CD4-positive, alpha-beta T cell treated with Interleukin-12 subunit alpha and Interleukin-12 subunit beta, for 1 hour (primary cell): ENCODE data around the gene NFYC.

Experiments
- DNase-seq: peaks from one replicate; pipeline ENCODE4 v3.0.0-alpha.2; 2020

NFYC gene

DNA sequence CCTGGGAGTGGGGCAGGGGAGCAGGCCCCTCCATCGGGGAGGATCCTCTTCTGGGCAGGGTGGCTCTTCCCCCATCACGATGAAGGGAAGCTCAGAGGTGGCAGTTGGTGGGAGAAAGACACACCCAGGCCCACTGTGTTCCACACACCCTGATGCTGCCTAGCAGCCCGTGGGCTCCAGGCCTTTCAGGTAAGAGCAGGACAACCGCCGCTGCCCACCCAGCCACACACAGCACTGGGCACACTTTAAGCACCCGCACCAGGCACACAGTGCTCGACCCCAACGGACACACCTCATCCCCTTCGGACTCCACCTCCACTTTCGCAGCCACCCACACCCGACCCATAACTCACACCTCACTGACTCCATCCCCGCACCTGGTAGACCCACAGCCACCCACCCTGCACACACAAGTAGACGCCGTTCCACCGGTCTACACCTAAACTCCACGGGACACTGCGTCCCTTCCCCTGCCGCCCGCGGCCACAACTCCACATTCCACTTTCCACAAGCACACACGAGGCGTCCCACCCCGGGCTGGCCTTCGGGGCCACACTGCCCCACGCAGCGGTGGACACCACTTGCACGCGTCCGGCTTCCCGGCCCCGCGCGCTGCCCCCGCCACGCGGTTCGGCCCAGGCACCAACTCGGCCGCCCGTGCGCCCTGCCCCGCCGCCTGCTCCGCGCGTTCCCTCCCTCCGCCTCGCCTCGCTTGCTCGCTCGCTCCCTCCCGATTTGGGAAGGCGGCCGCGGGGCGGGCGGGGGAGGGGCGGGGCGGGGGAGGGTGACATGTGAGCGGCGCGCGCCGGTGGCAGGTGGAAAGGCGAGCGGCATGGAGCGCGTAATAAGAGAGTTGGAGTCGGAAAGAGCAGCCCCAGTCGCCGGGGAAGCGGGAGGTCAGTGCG is 91.7 kb downstream of the NFYC start, which contains the start of gene KCNQ4:
TSS of gene KCNQ4 (plus strand) at position 787 of the 905 bp plus-strand sequence. CDS start 307 bp downstream, outside the sequence.
- no peak for DNase-seq

DNA sequence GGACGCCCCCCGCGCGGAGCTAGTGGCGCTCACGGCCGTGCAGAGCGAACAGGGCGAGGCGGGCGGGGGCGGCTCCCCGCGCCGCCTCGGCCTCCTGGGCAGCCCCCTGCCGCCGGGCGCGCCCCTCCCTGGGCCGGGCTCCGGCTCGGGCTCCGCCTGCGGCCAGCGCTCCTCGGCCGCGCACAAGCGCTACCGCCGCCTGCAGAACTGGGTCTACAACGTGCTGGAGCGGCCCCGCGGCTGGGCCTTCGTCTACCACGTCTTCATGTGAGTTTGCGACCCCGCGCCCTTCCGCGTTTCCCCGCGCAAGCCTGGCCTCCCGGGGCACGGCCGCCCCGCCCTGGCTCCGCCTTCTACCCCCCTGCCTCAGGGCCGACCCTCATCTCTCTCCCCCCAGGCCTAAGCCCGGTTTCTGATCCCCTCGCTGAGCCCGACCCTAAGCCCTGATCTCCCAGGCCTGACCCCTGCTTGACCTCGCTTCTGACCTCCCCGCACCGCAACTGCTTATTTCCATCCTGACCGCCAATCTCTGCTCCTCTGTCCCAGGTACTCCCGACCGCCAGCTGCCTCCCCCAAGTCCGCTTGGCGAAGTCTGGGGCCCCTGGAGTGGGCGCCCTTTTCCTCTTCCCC is 92.8 kb downstream of the NFYC start:
- no peak for DNase-seq

DNA sequence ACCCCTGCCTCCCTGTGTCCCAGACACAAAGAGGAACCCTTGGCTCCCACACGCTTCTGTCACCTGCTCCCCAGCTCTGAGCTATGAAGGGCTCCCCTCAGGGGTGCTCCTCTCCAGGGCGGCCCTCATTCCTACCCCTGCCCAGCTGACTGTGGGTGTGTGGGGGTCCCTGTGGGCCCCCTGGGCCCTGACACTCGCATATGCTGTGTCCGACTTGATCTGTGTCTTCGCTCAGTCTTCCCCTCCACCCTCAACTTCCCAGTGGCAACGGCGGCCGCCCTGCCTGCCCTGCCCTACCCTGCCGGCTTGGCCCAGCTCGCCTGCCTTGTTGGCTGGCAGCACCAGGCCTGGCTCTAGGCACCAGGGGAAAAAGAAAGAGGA is 93.3 kb downstream of the NFYC start:
- no peak for DNase-seq

DNA sequence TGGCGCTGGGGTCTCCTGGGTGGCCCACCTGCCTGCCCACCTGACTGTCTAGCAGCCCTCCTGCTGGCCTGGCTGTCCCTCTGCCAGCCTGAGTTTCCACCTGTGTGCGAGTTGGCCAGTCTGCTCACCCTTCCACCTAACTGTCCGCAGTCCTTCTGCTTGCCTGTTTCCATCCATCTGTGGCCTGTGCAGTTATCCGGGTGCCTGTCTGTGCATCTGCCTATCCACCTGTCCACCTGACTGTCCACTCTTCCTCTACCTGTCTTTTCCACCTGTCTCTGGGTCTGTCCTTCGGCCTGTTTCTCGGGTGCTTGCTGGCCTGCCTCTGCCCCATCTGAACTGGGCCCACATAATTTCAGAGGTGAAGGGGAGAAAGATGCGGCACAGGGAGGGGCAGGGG is 93.9 kb downstream of the NFYC start:
- no peak for DNase-seq

DNA sequence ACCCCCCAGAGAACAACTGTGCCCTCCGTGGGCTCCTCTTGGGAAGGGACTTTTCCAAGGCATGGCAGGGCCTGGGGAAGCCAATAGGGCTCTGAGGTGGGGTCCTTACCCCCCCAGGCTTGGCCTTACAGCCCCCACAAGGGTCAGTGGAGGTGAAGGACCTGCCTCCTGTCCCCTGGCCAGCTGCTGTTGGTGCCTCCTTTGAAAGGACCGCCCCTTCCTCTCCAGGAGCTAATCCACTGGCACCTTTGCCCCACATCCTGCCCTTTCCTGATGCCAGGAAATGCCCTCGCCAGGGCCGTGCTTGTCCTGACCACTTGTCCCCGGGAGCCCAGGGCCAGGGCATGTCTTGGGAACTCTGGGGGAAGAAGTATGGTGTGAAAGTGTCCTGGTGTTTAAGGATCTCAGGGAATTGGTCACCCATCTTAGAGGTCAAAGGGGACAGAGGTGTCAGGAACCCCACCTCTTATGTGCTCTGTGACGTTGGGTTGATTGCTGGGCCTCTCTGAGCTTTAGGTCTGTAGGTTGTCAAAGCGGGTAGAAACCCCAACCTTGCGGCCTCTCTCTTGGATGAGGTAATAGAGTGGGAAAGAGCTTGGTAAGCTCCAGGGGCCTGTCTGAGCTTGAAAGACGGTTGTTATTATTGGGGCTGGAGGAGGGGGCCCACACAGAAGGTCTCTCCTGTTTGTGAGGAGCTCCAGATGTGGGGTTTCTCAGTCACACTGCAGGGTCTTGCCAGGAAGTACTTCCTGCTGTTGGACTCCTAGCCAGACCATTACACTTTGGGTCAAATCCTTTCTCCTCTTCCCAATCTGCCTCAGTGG is 94.9 kb downstream of the NFYC start:
- DNase-seq: no peak

DNA sequence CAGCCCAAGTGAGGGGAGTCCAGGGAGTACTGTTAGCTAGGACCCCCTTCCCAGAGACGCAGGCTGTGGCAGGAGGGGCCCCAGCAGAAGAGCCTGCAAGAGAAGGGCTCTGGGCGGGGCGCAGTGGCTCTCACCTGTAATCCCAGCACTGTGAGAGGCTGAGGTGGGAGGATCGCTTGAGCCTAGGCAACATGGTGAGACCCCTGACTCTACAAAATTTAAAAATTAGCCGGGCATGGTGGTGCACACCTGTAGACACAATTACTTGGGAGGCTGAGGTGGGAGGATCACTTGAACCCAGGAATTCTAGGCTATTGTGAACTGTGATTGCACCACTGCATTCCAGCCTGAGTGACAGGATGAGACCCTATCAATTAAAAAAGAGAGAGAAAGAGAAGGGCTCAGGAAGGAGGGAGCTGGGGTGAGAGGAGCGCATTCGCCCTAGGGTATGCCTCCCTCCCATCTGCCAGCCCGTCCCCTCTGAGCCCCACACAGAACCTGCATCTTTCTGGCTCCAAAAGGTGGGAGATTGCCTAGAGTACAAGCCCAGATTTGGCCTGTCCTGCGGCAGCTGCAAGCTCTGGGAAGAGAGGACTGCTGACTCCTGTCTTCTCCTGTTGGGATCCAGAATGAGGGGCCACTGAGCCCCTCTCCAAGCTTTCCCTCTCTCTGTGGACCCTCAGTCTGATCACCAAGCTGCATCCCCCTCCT is 95.6 kb downstream of the NFYC start:
- no peak for DNase-seq

DNA sequence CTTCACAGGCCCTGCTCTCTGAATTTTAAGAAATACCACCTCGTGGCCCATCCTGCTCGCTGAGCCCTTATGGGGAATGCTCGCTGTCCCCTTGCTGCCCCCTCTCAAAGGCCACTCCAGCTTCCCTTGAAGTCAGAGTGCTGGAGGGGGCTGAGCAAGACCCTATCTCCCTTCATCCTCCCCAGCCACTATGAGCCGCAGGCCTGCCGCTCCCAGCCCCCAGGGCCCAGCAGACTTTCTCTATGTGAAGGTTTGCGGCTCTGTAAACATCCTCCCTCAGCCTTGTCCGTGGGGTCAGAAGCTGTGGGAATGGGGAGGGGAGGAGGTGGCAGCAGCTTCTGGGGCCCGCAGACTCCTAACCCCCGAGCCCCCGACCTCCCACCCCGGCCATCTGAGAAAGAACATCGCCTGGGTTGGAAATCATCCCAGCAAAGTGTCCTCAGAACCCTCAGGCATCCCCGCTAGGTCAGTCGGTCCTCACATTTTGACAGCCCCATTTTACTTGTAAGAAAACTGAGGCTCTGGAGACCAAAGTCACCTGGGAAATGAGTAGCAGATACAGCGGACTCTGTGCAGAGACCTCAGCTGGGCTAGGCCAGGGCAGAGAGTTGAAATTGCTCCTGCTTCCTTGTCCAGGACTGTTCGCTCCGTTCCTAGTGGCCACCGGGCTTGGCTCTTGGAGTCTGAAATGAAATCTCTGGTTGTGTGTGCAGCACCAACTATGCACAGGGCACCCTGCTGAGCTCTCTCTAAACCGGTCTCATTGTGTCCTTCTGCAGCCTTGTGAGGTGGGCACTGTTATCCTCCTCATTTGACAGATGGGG is 96.4 kb downstream of the NFYC start:
- no peak for DNase-seq

DNA sequence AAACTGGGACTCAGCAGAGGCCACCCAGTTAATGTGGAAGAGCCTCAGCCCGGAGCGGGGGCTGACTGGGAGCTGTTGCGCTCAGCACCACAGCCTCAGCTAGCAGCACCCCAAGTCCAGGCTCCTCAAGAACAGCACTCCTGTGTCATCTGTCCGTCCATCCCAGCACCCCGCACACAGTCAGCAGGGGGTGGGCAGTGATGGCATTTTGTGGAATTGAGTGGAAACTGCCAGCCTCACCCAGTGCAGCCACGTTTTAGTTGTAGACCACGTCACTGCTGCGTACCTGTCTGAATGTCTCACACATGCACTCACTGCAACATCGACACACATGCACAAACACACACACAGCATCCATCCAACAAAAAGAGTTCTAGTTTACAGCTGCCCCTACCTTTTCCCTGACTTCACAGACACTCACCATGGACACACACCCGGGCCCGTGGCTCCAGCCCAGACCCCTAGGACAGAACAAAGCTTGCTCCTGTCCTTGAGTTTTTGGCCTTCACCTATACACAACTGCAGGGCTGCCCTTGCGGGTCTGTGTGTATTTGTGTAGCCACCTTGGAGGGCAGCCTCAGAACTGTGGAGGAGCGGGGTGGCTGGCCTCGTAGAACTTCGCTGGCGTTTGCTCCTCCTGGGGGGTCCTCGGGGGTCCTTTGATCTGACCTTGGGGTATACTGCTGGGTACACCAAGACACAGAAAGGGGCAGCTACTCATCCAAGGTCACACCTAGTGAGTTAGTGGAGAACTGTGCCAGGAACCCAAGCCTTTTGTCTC is 97.2 kb downstream of the NFYC start:
- no peak for DNase-seq

DNA sequence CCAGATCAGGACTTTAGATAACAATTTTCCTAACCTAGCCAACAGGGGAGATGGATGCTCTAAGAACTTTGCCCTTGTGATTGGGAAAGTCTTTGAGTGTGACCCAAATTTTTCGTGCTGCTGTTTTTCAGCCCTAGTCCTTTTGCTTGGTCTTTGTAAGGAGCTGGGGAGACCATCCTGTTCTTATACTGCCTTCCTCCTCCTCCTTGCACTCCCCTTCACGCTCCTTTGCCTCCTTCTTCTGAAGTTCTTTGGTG is 97.8 kb downstream of the NFYC start:
- no peak for DNase-seq

DNA sequence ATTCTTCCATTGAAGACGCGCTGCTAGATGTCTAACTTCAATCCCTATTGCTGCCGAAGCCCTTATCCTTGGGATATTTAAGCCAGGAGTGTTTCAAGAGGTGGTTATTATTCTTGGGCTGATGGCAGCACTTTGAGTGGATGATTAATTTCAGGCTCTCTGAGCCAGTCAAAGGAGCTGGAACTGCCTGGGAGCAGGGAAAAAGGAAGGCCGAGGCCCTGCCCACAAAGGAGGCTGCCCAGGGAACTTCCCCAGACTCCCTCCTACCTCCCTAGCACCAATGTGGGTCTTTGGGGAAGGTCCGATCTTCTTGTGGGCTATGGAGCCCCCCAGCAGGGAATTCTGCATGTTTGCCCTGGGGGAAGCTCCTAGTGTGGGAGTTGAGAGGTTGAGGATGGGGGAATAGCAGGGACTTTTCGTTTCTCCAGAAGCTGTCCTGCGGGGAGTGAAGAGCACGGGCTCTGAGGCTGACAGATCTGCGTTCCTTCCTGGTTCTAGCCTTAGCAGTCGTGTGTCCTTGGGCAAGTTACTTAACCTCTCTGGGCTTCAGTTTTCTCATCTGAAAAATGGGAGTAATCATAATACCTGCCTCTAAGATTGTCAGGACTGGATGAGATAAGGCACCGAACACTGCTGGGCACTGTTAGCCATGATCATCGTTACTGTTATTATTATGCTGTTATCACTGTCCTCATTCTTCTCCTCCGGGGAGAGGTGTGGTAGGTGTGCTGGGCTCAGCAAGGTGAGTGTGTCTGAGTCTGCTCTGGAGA is 98.3 kb downstream of the NFYC start:
- DNase-seq: no peak

DNA sequence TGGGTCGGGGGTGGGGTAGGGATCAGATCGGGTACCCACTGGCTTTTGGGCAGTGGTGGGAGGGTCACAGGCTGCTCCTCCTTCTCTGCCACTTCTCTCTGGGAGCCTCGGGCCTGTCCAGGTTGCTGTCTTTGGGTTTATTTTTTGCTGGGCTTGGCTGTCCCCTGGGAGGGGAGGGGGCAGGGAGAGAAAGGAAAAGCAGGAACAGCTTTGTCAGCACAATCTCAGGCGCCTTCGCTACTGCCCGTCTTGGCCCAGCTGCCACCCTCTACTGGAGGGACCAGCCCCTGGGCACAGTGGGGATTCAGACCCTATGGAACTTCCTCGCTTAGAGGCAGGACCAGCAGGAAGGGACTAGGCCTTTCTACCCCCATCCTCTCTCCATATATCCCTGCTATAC is 100.5 kb downstream of the NFYC start:
- DNase-seq: no peak

DNA sequence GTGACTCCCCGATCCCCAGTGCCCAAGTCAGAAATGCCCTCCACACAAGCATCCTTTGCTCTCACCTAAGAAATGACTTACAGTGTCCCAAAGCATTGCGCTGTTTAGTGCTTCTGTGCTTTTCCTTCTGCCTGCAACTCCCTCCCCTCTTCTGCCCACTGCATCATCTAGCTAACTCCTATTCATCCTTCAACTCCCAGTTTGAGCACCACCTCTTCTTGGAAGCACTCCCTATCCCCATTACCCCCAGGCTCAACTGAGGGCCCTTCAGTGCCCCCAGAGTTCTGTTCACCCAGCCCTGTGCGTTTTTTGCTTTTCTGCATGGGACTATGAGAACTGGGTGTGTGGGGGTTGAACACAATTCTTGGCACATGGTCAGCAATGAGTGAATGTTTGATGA is 102.1 kb downstream of the NFYC start:
- DNase-seq: no peak

DNA sequence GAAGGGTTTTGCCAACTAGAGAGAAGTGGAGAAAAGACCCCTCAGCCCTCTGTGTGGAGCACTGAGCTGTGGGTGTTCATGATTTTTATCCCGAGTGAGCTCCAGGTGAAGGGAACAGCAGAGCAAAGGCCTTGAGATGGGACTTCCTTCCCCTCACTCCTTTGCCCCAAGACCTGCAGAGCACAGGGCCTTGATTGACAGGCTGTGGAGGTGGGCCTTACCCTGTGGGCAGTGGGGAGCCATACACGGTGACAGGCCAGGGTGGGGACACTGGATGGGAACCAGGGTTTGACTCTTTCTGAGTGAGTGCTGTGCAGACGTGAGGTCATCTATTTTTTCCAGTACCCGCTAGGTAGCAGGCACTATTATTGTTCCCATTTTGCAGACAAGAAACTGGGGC is 102.5 kb downstream of the NFYC start:
- no peak for DNase-seq

DNA sequence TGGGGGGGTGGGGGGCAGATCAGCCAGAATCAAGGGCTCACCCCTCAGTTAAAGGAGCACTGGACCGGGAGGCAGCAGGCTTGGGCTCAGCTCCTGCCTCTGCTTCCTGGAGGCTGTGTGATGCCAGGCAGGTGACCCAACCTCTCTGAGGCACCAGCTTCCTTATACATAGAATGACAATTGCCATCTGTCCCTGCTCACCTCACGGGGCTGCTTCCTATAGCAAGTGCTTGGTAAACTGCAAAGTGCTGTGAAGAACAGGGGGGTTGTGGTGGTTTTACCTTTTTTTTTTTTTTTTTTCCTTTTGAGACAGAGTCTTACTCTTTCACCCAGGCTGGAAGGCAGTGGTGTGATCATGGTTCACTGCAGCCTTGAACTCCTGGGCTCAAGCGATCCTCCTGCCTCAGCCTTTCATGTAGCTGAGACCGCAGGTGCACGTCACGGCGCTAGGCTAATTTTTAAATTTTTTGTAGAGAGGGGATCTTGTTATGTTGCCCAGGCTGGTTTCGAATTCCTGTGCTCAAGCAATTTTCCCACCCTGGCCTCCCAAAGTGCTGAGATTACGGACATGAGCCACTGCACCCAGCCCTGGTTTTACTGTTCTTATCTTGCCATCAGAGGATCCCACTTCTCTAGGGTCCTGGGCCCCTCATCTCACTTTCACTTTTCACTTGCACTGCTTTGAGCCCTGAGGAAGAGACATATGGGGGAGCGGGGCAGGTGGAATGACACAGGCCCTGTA is 103.6 kb downstream of the NFYC start:
- no peak for DNase-seq

DNA sequence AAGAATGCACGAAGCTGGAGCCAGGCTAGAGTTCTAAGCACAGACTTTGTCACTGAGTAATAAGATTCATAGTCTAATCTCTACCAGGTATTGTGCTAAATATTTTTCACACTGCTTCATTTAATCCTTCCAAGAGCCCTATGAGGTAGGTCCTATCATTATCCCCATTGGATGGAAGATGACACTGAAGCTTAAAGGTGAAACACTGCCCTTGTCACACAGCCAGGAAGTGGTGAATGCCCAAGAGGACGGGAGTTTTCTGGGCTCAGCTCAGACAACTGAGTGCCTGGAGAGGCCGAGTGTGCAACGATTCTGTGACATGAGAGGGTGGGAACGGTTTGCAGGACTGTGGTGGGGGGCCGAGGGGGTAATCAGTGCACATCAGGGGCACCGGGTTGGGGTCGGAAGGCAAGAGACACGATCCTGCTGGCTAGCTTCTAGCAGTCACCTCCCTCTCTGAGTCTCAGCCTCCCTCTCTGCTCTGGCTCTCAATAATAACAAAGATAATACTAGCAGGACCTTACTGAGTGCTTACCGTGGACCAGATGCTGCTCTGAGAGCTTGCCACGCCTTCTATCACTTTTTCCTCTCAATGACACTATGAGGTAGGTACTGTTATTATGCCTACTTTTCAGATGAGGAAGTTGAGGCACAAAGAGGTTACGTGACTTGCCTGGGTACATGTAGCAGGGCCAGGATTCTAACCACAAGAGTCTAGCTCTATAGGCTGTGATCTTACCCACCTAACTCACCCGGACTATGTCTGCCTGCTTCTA is 104.5 kb downstream of the NFYC start:
- no peak for DNase-seq

DNA sequence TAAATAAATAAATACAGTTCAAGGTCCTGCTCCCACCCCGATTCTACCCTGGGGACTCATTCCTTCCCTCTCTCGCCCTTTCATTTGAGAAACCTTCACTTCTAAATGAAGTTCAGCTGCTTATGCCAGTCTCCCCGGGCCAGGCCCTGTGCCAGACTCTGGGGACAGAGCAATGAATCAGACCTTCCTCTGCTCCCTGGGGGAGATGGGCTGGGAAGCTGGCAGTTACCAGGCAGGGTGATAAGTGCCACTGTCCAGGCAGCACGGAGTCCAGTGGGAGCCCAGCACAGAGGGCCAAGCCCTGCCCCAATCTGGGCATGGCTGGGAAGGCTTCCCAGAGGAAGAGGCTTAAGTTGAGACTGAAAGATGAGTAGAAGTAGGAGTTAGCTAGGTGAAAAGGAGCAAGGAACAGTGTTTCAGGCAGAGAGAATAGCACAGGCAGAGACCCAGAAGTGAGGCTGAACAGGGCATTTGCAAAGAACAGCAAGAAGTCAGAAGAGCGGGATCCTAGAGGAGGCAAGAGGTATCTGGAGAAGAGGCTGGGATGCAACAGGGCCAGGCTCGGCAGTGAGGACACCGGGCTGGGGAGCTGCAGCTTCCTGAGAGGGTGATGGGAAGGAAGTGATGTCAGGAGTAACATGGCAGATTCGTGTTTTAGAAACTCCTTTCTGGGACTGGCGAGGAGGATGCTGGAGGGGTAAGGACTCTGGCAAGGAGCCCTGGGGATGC is 105.6 kb downstream of the NFYC start:
- DNase-seq: no peak

DNA sequence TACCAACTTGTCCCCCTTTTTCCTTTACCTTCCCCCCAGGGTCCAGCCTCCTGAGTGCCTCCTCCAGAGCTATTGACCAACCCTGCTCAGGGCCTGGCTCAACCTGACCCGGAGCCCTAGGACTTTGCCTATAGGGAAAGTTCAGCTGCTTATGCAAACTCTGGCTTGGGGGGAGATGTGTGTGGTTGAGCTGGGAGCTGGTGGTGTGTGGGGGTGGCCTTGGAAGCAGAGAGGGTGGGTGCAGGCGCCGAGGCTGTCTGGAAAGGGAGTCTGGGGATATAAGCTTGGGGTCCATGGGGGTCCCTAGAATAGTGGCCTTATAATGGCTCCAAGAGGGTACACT is 106.1 kb downstream of the NFYC start:
- no peak for DNase-seq
